ENCODE measurements around the gene POLR2J3. TPM values are rescaled to one million over a fixed set of nuclear protein-coding genes. Genes with fewer than 3 reads are reported as not detected.
"Not testable (repeated sequence)": the region's sequence is repeated elsewhere in the genome, so short reads cannot be mapped to it uniquely, and the experiment has no call there.

The POLR2J3 gene
- total RNA-seq (2014; rRNA removed; shearing (Covaris generic)), result 6.5 TPM in 2 replicates

- DNase-seq (ENCODE audit: low spot score), result peak; percentile 89
- in situ Hi-C loops (cut with HindIII; ENCODE audit: low sequenced_read_pairs), result not testable (repeated sequence)
Observed at GRCh38 chr7:102572261-102573239, at the start of gene POLR2J3. Gene POLR2J3 (minus strand): TSS chr7:102572583. CDS start chr7:102572521, 62 bp downstream.

DNA sequence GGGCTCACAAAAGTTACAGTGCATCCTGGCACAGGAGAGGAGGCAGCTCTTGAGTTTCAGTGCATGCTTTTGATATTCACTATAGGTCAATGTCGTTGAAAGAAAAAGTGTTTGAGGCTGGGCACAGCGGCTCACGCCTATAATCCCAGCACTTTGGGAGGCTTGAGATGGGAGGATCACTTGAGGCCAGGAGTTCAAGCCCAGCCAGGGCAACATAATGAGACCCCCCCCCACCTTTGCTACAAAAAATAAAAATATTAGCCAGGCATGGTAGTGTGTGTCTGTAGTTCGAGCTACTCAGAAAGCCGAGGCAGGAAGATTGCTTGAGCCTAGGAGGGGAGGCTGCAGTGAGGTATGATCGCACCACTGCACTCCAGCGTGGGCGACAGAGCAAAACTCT, 45.7 kb upstream of the POLR2J3 start:
- in situ Hi-C loops (cut with HindIII; ENCODE audit: low sequenced_read_pairs); DNase-seq (ENCODE audit: low spot score): not testable (repeated sequence)

DNA sequence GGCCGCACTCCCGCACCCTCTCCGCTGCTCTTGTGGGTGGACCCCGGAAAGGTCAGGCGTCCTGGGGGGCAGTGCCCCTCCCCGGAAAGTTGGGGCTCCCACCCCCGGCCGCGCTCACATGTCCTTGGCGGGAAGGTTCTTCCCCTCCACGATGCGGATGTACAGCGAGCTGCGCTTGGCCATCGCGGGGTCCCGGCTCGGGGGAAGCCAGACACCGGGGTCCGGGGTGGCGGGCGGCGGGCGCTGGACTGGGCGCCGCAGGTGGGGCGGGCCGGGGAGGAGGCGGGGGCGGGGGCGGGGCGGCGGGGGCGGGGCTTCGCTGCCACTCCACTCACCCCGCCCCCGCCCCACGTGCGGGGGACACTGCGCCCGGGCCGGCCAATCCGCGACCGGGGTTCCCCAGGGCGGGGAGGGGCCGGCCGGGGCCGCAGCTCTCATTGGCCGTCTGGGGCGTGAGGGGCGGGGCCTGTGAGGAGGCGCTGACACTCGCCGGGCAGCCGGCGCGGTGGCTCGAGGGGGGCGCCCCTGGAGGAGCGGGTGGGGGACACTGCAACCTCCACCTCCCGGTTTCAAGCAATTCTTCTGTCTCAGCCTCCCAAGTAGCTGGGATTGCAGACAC, 44.2 kb upstream of the POLR2J3 start, which contains the start of gene RASA4:
Gene RASA4 (minus strand): TSS at position 250 of the 619 bp plus-strand sequence. CDS start 67 bp downstream, at position 183.
- in situ Hi-C loops (cut with HindIII; ENCODE audit: low sequenced_read_pairs), result not testable (repeated sequence)
- DNase-seq (ENCODE audit: low spot score), result peak; percentile 1

- in situ Hi-C loops (cut with HindIII; ENCODE audit: low sequenced_read_pairs); DNase-seq (ENCODE audit: low spot score): not testable (repeated sequence)
Observed at GRCh38 chr7:102615930-102616329, 43.5 kb upstream of the POLR2J3 start.

GRCh38 chr7:102614873-102615272, 42.5 kb upstream of the POLR2J3 start:
- DNase-seq (ENCODE audit: low spot score); in situ Hi-C loops (cut with HindIII; ENCODE audit: low sequenced_read_pairs): not testable (repeated sequence)

DNA sequence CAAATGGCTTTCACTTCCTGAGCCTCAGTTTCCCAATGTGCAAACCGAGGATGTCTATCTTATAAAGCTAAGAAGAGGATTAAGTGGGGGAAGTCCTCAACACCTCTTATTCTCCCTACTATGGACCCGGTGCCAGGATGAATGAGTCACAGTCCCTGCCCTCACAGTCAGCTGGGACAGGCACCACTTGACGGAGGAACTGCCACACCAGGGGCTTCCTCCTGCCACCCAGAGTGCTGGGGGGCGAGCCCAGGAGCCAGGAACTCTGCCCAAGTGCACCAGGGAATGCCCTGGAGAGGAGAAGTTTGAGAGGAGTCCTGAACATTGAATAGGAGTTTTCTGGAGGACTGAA, 41.9 kb upstream of the POLR2J3 start:
- DNase-seq (ENCODE audit: low spot score); in situ Hi-C loops (cut with HindIII; ENCODE audit: low sequenced_read_pairs): not testable (repeated sequence)

DNA sequence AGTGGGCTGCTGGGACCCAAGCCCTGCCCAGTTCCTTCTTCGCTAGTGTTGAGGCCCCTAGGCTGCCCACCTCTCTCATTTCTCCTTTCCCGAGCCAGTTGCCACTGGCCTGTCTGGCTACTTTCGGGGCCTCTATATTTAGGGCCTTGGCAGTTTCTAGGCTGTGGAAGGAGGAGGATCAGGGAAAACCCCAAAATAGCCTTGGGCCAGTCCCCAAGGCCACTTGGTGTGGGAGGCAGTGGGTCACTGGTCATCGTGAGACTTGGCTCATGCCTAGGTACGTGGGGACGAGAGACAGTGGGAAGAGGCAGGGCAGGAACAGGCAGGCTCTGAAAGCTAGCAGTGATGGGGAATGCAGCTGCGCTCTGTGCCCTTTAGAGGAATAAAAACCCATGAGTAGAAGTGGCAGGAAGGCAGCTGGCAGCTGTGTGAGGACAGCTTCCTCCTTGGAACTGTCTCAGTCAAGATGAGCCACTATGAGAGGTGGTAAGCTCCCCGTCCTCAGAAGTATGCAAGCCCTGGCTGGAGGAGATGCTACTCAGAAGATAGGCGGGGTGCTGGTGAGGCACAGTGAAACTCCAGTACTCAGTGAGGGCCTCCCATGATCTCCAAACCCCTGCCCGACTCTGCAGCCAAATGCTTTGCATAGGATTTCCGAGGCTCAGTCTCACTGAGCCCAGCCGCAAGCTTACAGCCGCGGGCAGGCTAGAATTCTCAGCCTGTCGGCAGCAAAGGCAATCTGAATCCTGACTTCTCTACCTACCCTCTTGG, 41.4 kb upstream of the POLR2J3 start:
- DNase-seq (ENCODE audit: low spot score); in situ Hi-C loops (cut with HindIII; ENCODE audit: low sequenced_read_pairs): not testable (repeated sequence)

- in situ Hi-C loops (cut with HindIII; ENCODE audit: low sequenced_read_pairs), result not testable (repeated sequence)
- peak; percentile 18 for DNase-seq (ENCODE audit: low spot score)
Observed at GRCh38 chr7:102611675-102612325, 39.4 kb upstream of the POLR2J3 start.

GRCh38 chr7:102611013-102611674, 38.8 kb upstream of the POLR2J3 start:
- DNase-seq (ENCODE audit: low spot score); in situ Hi-C loops (cut with HindIII; ENCODE audit: low sequenced_read_pairs): not testable (repeated sequence)

GRCh38 chr7:102610441-102610840, 38.1 kb upstream of the POLR2J3 start:
- in situ Hi-C loops (cut with HindIII; ENCODE audit: low sequenced_read_pairs); DNase-seq (ENCODE audit: low spot score): not testable (repeated sequence)

DNA sequence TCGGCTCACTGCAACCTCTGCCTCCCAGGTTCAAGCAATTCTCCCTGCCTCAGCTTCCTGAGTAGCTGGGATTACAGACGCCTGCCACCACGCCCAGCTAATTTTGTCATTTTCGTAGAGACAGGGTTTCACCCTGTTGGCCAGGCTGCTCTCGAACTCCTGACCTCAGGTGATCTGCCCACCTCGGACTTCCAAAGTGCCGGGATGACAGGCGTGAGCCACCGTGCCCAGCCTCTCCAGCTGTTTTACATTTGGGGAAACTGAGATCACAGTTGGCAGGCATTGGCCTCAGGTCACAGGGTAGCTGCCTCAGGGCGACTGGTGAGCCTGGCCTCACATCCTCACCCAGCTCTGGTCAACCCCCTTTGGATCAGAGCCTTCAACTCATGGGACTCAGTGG, 37.4 kb upstream of the POLR2J3 start:
- DNase-seq (ENCODE audit: low spot score); in situ Hi-C loops (cut with HindIII; ENCODE audit: low sequenced_read_pairs): not testable (repeated sequence)

GRCh38 chr7:102606848-102607247, 34.5 kb upstream of the POLR2J3 start:
- in situ Hi-C loops (cut with HindIII; ENCODE audit: low sequenced_read_pairs); DNase-seq (ENCODE audit: low spot score): not testable (repeated sequence)

GRCh38 chr7:102604431-102605145, 32.2 kb upstream of the POLR2J3 start:
- DNase-seq (ENCODE audit: low spot score); in situ Hi-C loops (cut with HindIII; ENCODE audit: low sequenced_read_pairs): not testable (repeated sequence)

GRCh38 chr7:102602317-102602716, 29.9 kb upstream of the POLR2J3 start:
- DNase-seq (ENCODE audit: low spot score); in situ Hi-C loops (cut with HindIII; ENCODE audit: low sequenced_read_pairs): not testable (repeated sequence)

DNA sequence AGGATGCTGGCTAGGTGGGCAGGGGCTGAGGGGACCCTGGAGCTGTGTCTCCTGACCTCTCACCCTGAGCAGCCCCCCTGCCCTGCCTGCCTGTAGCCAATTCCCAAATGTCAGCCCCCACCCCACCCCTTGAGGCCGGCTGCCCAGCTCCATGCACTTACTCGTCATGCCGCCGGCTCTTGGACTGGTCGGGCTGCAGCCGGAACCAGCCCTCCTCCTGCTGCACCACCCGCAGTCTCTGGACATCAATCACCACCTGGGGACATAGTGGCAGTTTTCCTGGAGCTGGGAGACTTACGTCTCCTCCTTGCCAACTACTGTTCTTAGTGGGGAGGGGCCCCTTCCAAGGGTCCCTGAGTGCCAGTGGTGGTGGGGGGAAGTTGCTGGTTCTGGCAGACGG, 27.3 kb upstream of the POLR2J3 start:
- DNase-seq (ENCODE audit: low spot score); in situ Hi-C loops (cut with HindIII; ENCODE audit: low sequenced_read_pairs): not testable (repeated sequence)

DNA sequence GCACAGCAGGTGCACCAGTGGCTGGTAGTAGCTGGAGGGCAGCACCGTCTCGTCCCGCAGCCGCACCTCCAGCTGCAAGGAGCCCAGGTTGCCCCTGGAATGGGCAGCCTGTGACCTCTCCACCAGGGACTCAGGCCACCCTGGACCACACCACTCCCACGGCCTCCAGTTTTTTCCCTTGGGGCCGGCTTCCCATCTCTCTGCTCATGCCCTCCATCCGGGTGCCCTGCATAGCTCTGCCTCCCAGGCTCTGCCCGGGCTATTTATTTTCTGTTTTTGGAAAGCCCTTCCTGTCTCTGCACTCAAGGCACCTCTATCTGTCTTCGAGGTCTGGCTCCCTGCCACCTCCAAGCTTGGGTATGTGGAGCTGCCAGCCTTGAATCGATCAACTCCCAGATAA, 23.7 kb upstream of the POLR2J3 start:
- DNase-seq (ENCODE audit: low spot score); in situ Hi-C loops (cut with HindIII; ENCODE audit: low sequenced_read_pairs): not testable (repeated sequence)

DNA sequence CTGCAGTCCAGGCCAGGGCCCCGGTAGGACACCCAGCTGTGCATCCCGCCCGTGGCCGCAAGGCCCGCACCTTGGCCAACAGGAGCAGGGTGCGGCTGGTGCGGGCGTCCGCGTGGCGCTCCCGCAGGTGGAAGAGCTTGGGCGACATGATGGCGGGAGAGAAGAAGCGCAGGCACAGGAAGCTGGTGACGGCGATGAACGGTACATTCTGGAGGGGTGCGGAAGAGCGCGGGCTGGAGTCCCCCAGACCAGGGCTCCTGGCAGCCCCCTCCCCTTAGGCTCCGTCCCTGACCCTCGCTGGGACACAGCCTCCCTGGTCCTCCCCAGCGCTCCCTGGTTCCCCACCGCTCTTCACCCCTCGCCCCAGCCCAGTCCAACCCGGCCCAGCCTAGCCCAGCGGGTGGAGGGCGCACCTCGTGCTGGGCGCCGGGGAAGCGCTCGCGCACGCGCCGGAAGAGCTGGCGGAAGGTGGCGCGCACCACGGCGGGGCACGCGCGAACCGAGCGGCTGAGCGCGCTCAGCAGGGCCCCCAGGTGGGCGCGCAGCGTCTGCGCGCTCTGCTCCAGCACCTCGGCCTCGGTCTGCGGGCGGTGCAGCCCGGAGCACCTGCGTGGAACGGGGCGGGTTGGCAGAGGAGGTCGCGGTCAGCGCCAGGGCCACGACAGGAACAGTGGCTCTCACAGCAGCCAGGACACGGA, 21.4 kb upstream of the POLR2J3 start:
- DNase-seq (ENCODE audit: low spot score); in situ Hi-C loops (cut with HindIII; ENCODE audit: low sequenced_read_pairs): not testable (repeated sequence)

Measured in G401 (cell line).